ENCODE measurements around the gene TAB2. TPM values are rescaled to one million over a fixed set of nuclear protein-coding genes. Genes with fewer than 3 reads are reported as not detected.

The TAB2 gene
- total and polyA plus RNA-seq, 2 experiments from 2014 or later = 13.8 to 39.0 TPM

- Histone ChIP-seq H3K9me3 (ENCODE audit: low read depth) (no peaks in the 10 kb centered on the region), H3K4me1 (ENCODE audit: low read depth) (no peaks in the 10 kb centered on the region), H3K27me3 (no peaks in the 10 kb centered on the region), H3K27ac (no peak overlapping the region), H3K36me3 (no peaks in the 10 kb centered on the region), H3K4me3 (no peak overlapping the region)
- no peak for TF ChIP-seq CTCF (IDR thresholded peaks at IDR 0.05; ENCODE audit: low read depth, low read length)
- no peak for DNase-seq (ENCODE audit: low read depth in 1 of 2, low spot score in 1 of 2)
Observed at GRCh38 chr6:149357726-149358538, 40.4 kb downstream of the TAB2 start.

- Histone ChIP-seq H3K27me3 (no peaks in the 10 kb centered on the region), H3K27ac (no peak overlapping the region)
- TF ChIP-seq CTCF (IDR thresholded peaks at IDR 0.05; ENCODE audit: low read depth, low read length) = no peak
Observed at GRCh38 chr6:149359440-149359839, 41.9 kb downstream of the TAB2 start.

GRCh38 chr6:149360536-149360935 is 43.0 kb downstream of the TAB2 start:
- Histone ChIP-seq H3K27ac (no peak overlapping the region), H3K4me1 (ENCODE audit: low read depth) (peaks cover 17% of the 10 kb centered on the region), H3K9me3 (ENCODE audit: low read depth) (no peaks in the 10 kb centered on the region), H3K27me3 (no peaks in the 10 kb centered on the region), H3K4me3 (no peak overlapping the region), H3K36me3 (no peaks in the 10 kb centered on the region)
- no peak for DNase-seq (ENCODE audit: low read depth in 1 of 2, low spot score in 1 of 2)
- TF ChIP-seq CTCF (IDR thresholded peaks at IDR 0.05; ENCODE audit: low read depth, low read length) = no peak

More at GRCh38 chr6:149359440-149359839, 41.9 kb downstream of the TAB2 start:
- H3K36me3 ChIP-seq = no peaks in the 10 kb centered on the region
- peaks cover 6% of the 10 kb centered on the region for H3K4me1 ChIP-seq (ENCODE audit: low read depth)
- DNase-seq (ENCODE audit: low read depth in 1 of 2, low spot score in 1 of 2) = no peak
- no peak overlapping the region for H3K4me3 ChIP-seq
- no peaks in the 10 kb centered on the region for H3K9me3 ChIP-seq (ENCODE audit: low read depth)

- no peaks in the 10 kb centered on the region for H3K27me3 ChIP-seq
- no peak overlapping the region for H3K4me3 ChIP-seq
- H3K4me1 ChIP-seq (ENCODE audit: low read depth) = peaks cover 30% of the 10 kb centered on the region
- no peak for DNase-seq (ENCODE audit: low read depth in 1 of 2, low spot score in 1 of 2)
- H3K27ac ChIP-seq = no peak overlapping the region
- no peaks in the 10 kb centered on the region for H3K36me3 ChIP-seq
- H3K9me3 ChIP-seq (ENCODE audit: low read depth) = no peaks in the 10 kb centered on the region
- TF ChIP-seq CTCF (IDR thresholded peaks at IDR 0.05; ENCODE audit: low read depth, low read length) = no peak
Observed at GRCh38 chr6:149362289-149362688, 44.8 kb downstream of the TAB2 start.

GRCh38 chr6:149363154-149363553 is 45.6 kb downstream of the TAB2 start:
- H3K9me3 ChIP-seq (ENCODE audit: low read depth) = no peaks in the 10 kb centered on the region
- H3K4me1 ChIP-seq (ENCODE audit: low read depth) = peaks cover 33% of the 10 kb centered on the region
- no peaks in the 10 kb centered on the region for H3K27me3 ChIP-seq
- TF ChIP-seq CTCF (IDR thresholded peaks at IDR 0.05; ENCODE audit: low read depth, low read length) = no peak
- H3K4me3 ChIP-seq = no peak overlapping the region
- H3K36me3 ChIP-seq = no peaks in the 10 kb centered on the region
- H3K27ac ChIP-seq = no peak overlapping the region
- no peak for DNase-seq (ENCODE audit: low read depth in 1 of 2, low spot score in 1 of 2)
